Measurements from ENCODE around the gene LHFPL2. TPM values are rescaled to one million over a fixed set of nuclear protein-coding genes. Genes with fewer than 3 reads are reported as not detected.

LHFPL2 gene, protein sequence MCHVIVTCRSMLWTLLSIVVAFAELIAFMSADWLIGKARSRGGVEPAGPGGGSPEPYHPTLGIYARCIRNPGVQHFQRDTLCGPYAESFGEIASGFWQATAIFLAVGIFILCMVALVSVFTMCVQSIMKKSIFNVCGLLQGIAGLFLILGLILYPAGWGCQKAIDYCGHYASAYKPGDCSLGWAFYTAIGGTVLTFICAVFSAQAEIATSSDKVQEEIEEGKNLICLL
- total RNA-seq = 66.9 and 83.6 TPM in 2 replicates

DNA sequence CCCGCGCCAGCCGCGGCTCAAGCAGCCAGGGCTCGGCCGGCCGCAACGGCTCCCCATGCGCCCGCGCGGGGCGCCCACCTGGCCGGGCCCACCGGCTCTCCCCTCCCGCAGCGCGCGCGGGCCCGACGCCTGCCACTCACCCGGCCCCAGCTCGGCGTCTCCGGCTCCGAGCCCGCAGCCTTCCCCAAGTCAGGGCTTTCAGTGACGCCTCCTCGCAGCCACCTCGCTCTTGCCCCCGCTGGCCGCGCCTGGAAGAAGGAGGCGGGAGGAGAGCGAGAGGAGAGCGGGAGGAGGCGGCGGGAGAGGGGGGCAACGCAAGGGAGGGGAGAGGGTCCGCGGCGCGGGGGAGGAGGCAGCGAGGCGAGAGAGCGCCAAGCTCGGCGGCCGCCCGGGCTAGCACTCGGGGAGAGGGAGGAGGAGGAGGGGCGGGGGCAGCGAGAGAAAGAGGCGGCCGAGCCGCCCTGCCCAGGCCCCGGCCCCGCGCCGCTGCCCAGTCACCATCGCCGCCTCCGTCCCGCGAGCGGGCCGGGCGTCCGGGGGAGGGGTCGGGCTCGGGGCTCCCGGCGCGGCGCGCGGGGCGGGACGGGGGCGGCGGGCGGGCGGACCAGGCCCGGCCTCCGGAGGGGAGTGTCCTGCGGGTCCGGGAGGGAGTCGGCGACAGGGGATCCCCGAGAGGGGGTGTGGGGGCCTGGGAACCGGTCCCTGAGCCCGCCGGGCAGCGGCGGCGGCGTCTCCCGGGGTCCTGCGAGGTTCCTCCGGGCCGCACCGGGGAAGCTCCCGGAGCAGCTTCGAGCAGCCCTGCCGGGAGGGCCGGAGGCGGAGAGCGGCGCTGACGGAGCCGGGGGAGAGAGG, at the start of gene LHFPL2:
LHFPL2 (minus strand) TSS at position 414 of the 852 bp plus-strand sequence. CDS start 138,559 bp downstream, outside the sequence.

